COLO668 (cell line): ENCODE measurements around the gene DOCK2.

Experiments used
- DNase-seq: peaks from one replicate; lab custom pipeline; 2025; ENCODE audit not compliant: unreplicated experiment; lab: John Stamatoyannopoulos, UW

Gene DOCK2

DNA sequence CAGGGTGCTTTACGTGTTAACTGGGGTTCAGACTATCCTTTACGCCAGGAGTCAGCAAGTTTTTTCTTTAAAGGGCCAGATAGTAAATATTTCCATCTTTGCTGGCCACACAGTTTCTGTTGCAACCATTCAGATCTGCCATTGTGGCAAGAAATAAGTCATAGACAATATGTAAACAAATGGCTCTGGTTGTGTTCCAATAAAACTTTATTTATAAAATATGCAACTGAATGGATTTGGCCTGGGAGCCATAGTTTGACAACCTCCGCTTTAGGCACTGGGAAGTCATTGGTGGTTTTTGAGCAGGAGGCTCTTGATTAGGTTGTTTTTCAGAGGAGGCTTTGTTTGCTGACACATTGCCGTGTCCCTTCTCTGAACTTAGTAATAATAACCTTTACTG, 252.5 kb downstream of the DOCK2 start:
- no peak for DNase-seq

DNA sequence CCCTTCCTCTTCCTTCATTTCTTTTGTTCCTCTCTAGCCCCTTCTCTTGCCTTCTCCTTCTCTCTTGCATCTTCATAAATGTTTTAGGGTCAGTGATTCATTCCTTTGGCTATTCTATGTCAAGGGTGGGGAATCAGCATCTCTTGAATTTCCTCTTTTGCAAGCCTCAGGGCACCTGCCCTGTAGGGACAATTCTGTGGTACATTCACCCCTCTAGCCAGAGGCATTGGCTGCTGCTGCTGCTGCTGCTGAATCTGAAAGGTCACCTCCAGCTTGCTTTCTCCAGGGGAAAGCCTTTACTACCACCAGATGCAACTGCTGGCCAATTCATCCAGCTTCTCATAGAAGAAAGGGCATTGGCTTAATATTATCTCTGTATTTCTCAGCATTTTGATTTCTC, 255.9 kb downstream of the DOCK2 start:
- DNase-seq: no peak

DNA sequence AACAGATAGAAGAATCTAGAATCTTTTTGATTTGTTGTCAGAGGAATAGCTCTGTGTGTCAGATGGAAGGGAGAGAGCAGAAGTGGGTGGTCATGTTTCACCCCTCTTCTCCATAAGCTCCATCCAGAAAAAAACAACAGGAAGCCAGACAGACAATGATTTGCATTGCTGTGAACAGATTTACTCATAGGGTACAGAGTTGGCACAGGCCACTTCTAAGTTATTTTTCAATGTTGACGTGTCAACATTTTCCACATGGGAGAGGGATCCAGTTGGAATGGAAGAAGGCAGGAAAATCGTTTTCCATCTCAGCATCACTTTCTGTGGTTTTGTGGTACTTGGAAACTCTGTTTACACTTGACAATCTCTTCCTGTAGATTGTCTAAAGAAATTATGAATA, 256.5 kb downstream of the DOCK2 start:
- DNase-seq: no peak

DNA sequence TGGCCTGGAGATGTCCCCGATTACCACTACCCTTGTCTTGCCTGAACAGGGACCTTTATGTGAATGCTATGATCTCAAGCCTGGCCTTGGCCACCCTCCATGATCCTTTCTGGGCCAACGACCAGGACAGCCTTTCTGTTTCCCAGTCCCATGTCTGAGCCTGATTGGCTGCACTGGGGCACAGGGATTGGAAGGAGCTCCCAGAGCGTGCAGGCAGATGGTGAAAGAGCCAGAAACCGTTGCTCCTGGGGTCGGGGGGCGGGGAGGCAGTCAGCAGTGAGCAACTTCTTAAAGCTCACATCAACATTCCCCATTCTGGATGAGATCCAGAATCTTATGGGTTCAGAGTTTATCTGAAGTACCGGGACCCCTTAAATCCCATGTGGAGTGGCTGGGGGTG, 258.9 kb downstream of the DOCK2 start:
- no peak for DNase-seq

DNA sequence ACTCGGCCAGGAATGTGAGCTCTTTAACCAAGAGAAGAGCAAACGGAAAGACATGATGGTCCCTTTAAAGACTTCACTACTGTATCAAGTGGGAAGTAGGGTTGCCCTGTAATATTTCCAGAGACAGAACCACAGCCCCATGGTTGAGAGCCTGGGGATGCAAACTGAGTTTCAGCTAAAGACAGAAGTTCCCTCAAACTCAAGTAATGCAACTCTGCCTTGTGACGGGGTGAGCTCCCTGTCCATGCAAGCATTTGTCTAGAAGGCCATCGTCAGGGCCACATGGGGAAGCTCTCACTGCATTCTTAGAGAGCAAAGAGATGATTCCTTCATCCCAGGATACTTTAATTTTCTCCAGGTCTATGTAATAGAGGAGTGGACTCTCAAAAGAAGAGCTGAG, 260.4 kb downstream of the DOCK2 start:
- no peak for DNase-seq

DNA sequence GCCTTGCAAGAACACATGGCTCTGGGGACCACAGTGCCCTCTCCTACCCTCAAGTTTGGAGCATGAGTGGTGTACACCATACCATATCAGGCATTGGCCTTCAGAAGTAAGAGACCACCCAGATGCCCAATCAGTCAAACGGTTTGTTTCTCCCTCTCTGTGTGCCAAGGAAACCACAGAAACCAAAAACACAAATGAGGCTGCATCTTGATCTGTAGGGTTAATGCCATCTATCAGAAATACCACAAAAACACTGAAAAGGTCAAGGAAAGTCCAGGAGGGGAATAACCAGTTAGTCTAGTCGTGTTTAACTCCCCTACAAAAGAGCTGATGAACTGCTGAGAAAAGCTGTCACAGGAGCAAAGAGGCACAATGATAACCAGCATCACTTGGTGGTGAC, 264.8 kb downstream of the DOCK2 start:
- DNase-seq: no peak

DNA sequence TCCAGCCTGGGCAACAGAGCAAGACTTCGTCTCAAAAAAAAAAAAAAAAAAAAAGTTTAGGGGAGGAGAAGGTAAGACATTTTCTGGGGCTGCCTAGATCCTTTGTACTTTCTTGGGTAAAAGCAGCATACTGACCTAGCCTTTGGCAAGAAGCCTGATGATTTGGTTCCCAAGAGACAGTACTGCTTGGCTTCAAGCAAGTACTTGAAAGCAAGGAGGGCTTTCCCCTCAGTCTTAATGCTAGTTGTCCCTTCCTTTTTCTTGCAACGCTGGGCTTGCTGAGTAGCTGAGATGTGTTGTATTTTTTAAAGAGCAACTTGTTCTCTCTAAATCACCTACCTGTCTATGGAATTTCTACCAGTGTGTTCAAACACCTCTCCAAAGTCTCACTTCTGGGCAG, 267.0 kb downstream of the DOCK2 start:
- DNase-seq: no peak

DNA sequence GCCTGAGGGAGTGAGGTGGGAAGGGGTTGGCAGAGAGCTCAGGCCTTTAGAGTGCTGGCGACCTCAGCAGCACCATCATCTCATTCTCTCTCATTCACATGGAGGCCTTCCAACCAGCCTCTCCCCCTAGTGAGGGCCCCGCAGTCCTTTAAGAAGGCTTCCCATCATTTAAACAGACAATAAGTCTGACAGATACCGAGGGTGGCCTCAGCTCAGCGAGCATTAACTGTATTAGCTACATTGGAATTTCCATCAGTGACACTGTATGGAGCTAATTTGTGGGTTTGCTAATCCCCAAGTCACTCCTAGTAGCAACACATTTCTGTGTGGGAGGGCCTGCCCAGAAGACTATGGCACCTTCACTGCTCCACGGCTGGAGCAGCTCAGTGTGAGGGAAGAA, 267.4 kb downstream of the DOCK2 start:
- no peak for DNase-seq

DNA sequence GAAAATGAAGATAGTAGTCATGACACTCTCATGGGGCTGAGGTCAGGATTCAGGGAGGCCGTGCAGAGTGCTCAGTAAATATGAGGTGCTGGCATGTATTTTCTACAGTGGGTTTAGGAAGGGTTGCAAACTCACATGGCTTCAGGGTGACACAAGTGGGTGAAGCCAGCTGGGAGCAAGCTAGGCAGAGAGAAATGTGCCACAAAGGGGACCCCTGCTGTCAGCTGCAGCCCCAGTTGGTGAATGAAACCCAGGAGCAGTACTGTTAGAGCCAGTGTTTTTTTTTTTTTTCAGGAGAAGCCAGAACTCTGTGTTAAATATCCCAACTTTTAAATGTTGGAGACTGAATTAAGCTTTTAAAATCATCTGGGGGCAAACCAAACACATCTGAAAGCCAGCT, 267.9 kb downstream of the DOCK2 start:
- no peak for DNase-seq

DNA sequence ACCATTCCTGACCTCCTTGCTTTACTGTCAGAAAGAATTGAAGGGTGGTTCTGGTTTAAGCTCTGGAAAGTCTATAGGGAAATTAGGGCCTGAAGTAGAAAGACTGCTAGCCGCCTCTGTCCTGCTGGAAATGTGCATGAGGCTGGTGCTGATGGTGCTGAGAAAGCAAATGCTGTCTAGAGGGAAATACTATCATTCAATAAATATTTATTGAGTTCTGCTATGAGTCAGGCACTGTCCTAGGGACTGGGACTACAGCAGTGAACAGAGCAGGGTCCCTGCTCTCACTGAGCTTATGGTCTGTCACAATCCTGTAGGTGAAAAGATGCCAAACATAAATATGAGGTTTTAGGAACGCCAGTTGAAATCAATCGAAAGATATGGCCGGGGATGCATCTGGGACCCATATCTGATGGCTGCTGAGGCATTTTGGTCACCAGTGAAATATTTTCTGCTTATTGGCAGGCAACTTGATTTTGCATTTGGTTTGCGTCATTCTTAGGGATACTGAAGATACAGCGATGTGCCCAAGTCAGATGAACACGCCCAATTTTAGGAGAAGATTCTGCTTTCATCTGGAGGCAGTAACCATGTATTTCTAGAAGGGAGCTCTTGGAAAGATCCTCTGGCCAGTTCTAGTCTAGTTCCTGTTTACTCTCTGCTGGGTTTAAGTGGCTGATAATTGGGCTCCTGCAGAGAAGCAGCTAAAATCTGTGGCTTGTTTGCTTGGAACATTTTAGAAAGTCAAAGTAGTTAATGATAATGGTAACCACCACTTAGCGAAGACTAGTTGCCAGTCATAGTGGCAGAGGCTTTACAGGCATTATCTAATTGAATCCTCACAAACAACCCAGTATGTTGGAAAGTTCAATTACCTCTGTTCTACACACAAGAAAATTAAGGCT, 269.9 kb downstream of the DOCK2 start:
- no peak for DNase-seq

DNA sequence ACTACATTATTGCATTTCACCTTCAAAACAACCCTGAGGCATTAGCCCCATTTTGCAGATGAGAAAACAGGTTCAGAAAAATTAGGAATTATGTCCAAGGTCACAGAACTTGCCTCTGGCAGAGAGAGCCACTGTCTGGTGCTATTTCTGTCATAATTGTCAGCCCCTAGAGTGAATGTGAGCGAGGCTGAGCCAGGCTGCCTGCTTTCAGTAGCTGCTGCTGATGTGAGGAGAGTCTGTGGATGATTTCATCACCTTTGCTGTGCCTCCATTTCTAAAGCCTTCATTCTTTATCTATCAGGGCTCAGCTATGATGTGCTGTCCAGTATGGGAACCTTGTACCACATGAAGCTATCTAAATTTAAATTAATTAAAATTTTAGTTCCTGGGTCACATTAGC, 271.8 kb downstream of the DOCK2 start:
- no peak for DNase-seq

DNA sequence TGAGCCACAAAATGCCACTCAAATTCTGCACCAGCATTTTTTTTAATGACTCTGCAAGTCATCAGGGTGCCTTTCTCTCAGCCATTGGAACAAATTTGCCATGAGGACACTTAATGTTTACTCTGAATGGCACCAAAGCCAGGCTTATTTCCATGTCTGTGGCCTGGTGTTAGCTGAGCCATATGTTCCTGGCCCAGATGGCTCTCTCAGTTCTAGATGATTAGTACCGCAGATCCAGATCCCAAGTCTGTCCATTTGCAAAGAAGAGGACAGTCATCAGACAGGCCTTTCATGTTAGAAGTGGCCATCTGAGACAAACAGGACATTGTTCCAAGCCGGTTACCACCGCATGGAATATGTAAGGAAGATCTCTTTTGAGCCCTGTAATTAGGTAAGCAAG, 272.9 kb downstream of the DOCK2 start:
- no peak for DNase-seq

DNA sequence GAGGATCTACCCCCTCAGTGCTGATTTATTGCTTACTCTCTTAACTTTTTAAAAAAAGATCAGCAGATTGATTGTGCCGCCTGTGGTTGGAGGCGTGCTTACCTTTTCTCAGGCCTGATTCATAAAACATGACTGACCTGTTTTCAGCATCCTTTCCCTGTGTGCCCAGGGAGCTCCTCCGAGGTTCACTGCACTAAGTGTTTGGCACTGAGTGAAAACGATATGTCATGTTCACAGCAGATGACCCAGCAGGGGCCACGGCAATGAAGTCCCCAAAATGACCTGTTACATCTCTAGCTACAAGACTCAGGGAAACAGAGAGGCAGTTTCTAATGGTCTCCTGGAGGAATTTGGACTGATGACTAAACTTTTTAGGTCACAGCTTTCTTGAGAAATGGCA, 273.3 kb downstream of the DOCK2 start:
- DNase-seq: no peak

DNA sequence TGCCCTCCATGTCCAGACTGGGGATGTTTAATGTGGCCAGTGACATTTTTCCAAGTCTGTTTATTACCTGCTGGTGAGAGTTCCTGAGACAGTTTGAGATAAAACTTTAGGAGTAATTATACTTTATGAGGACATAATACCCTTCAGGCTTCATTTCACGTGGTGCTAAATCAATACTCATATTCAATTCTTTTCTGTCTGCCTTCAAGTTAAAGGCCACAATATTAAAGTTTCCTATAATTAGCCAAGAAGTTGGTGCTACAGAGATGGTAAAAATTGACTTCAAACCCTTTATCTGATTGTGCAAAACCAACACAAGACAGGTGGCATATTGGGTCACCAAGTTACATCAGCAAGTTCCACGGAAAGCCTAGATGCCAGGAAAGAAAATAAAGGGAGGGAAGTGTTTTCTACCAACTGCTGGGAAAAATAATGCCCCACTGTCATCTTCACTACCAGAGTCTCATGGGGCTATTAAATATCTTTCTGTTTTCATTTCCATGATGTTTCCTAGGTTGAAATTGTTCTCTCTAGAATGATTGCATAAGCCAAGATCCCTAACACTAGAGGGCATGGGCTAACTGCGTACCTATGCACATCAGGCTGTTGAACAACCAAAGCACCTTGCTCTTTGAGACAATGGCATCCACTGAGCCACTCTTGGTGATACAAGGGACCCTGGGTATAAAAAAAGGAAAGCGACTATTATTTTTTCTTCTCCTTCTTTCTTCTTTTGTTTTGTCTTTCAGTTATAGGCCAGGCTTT, 274.6 kb downstream of the DOCK2 start:
- DNase-seq: no peak

DNA sequence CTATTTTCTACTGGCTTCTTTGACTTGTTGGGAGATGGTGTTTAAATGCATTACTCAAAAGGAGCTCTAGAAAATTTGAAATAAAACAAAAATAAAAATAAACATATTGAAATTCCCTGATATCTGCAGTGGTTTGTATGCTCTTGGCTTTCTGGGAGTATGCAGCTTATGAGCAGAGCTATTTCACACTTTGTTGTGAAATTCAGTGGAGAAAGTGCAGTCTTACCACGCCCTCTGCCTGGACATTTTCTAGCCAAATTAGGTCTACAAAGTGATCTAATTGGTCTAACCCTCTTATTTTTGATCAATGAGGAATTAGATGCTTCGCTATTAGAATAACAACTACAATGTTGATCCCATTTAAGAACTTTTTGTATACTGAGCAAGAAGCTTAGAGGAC, 276.4 kb downstream of the DOCK2 start:
- no peak for DNase-seq

DNA sequence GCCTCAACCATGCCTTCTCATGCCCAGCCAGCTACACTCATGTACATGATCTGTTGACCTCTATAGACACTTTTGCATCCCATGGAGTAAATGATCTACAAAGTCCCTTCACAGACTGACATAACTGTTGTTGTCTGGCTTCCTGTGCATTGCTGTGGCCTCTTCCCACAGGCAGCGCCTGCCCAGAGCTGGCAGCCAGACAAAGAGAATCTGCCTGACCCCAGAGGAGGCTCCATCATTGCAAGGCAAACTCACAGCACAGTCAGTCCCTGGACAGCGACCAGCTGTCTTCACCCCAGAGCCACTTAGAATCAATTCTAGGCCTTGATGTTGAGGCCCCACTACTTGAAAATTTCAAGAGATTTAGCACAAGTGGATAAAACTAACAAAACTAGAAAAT, 277.7 kb downstream of the DOCK2 start:
- DNase-seq: no peak

DNA sequence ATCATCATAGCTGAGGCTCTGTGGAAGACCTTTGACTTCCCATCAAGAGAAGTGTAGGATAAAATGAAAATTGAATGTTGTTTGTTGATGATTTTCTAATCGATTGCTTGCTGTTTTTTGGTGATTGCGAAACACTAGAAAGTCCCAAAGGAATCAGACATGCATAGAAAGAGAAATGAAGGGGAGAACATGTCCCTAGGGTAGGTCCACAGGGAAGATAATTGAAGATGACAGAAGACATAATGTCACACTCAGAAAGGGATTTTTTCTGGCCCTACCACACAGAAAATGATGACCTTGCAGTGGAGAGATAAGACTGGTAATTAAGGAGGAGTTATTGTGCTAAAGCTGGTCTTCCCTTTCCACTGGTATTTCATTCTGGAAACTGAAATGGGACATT, 280.4 kb downstream of the DOCK2 start:
- no peak for DNase-seq

DNA sequence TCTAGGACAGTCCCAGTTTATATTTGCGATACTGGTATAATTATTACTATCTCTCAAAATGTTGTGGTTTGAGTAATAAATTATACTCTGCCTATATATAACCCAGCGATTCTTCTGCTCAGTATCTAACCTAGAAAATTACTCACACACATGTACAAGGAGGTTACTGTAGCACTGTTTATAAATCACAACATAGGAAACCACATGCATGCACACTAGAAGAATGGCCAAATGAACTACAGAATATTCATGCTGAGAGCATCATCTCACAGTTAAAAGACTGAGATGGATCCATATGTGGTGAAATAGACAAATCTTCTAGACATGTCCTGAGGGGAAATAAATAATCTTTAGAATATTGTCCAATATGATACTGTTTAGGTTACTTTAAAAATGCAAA, 281.2 kb downstream of the DOCK2 start:
- no peak for DNase-seq

DNA sequence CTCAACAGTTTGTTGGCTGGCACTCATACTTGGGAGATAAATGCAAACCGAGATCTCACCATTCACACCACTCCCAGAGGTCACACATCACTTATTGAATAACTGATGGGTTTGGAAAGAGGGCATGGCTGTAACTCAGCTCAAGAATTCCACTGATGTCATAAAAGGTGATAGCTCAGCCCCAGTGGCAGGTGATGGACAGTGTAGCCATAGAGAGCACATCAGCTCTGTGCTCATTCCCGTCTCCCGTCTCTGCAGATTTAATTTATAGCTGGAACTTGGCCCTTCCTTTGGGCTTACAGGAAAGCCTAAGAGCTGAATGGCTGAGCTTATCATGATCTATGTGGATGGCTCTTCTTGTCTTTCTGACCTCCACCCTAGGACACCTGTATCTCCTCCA, 283.4 kb downstream of the DOCK2 start:
- no peak for DNase-seq

DNA sequence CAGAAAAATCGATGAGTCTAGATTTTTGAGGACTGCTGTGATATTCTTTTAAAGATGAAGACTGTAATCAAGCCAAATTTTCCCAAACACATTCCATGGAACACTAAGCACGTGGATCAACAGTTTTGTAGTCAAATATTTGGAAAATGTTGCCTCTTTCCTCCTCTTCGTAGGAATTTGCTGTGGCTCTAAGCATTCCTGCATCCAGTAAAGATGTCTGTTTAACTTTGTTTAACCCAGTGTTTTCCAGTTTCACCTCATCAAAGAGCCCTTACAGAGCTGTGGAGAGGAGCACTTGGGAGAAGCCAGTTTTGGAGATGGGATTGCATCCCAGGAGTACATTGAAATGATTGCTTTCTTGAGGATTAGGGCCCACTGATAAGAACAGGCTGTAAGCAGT, 284.3 kb downstream of the DOCK2 start:
- DNase-seq: no peak

DNA sequence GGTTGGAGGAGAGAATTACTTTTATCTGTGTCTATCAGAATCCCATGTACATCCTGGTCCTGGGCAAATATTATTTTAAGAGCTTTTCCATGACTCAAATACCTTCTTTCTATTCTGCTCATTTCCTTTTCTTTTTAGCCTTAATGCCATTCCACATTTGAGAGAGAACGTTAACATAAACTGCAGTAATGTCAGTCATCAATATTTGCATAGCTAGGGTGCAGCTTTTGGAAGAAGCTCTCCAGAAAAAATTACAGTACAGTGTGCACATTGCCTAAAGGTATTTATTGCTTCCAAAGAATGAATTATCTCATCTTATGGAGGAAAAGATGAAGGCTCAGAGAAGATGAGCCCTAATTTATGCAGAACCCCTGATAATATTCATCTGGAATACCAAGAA, 284.9 kb downstream of the DOCK2 start:
- DNase-seq: no peak

DNA sequence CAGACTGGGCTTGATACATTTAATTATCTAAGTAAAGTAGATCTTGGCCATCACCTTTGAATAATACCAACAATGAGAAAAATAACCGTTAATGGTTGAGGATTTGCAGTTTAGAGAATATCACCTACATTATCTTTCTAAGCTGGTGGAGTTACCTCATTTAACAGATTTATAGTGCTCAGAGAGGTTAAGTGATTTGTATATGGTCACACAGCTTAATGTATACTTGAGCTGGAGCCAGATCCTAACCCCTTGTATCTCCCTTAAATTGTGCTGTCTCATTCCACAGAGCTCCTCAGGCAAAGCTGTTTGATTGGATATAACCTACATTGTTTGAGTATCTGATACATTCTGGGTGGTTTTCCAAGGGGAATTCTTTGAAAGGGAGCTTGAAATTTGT, 285.4 kb downstream of the DOCK2 start:
- DNase-seq: no peak

DNA sequence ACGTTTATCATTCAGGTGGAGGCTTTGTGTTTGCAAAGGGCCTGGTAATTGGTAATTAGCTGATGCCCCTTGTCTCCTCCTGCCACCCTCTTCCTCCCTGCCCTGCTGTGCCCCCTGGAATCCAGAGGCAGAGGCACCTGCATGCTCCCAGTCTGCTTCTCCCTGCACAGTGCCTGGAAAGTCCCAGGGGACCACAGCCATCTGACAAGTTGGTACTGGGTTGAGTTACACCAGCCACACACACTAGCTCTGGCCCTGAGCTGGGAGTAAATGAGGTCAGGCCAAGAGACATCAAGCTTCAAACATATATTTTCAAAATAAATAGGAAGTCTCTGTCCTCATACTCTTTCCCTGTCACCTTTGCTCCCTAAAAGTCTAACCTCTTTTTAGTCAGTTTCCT, 286.9 kb downstream of the DOCK2 start:
- no peak for DNase-seq
